HepG2 (cell line): ENCODE data around the gene PPOX. TPM values are rescaled to one million over a fixed set of nuclear protein-coding genes. Genes with fewer than 3 reads are reported as not detected.

Source experiments
- EHMT2 ChIP-seq: fragments of 200-600 bp; sonication (generic); IDR thresholded peaks from 2 replicates; pipeline ENCODE4 v1.7.0; 2017; ENCODE audit warnings: antibody characterized with exemption, low read depth, low read length, borderline replicate concordance
- HES4 ChIP-seq: sonication (generic); formaldehyde crosslinking; IDR thresholded peaks from 2 replicates; pipeline ENCODE4 v1.9.0; 2021; ENCODE audit warnings: mild to moderate bottlenecking, missing genetic modification reagents, borderline replicate concordance
- HMGXB3 ChIP-seq: sonication (generic); formaldehyde crosslinking; IDR thresholded peaks from 2 replicates; pipeline ENCODE4 v1.4.0; 2020; ENCODE audit warnings: missing genetic modification reagents, borderline replicate concordance
- HNF1B ChIP-seq: sonication (generic); formaldehyde crosslinking; IDR thresholded peaks from 2 replicates; pipeline ENCODE4 v1.5.1; 2020; ENCODE audit warnings: mild to moderate bottlenecking, moderate library complexity, missing genetic modification reagents
- HNRNPLL ChIP-seq: fragments of 200-400 bp; formaldehyde crosslinking; IDR thresholded peaks from 2 replicates; pipeline ENCODE4 v1.6.1; 2017; ENCODE audit warnings: mild to moderate bottlenecking, low read depth, low read length; ENCODE audit not compliant: poor library complexity, severe bottlenecking
- KDM5A ChIP-seq: fragments of 200-600 bp; sonication (generic); IDR thresholded peaks from 2 replicates; pipeline ENCODE4 v1.7.0; 2018; ENCODE audit warnings: antibody characterized with exemption, mild to moderate bottlenecking, low read length, borderline replicate concordance
- NFRKB ChIP-seq: fragments of 450-650 bp; IDR thresholded peaks from 2 replicates; pipeline ENCODE4 v1.6.1; 2017
- RAD21 ChIP-seq: fragments of 450-650 bp; formaldehyde crosslinking; IDR thresholded peaks from 2 replicates; pipeline ENCODE4 v1.5.0; 2020; ENCODE audit warnings: mild to moderate bottlenecking
- RFX1 ChIP-seq: fragments of 450-650 bp; IDR thresholded peaks from 2 replicates; pipeline ENCODE4 v1.6.1; 2017
- SIN3A ChIP-seq: IDR thresholded peaks from 2 replicates; pipeline ENCODE4 v1.6.1; 2011; ENCODE audit warnings: low read depth, mild to moderate bottlenecking, control low read depth, low read length, borderline replicate concordance
- SMYD3 ChIP-seq: sonication (generic); formaldehyde crosslinking; IDR thresholded peaks from 2 replicates; pipeline ENCODE4 v1.8.1; 2023; ENCODE audit warnings: mild to moderate bottlenecking, missing genetic modification reagents
- ZBTB20 ChIP-seq: sonication (generic); formaldehyde crosslinking; IDR thresholded peaks from 2 replicates; pipeline ENCODE4 v1.8.1; 2023; ENCODE audit warnings: missing genetic modification reagents, low read depth, mild to moderate bottlenecking, borderline replicate concordance
- ZBTB7A ChIP-seq: sonication (generic); formaldehyde crosslinking; IDR thresholded peaks from 2 replicates; pipeline ENCODE4 v1.8.0; 2022; ENCODE audit warnings: mild to moderate bottlenecking, missing genetic modification reagents
- ZC3H4 ChIP-seq: sonication (generic); formaldehyde crosslinking; IDR thresholded peaks from 2 replicates; pipeline ENCODE4 v1.4.0; 2020; ENCODE audit warnings: missing genetic modification reagents, borderline replicate concordance
- ZFP82 ChIP-seq: sonication (generic); formaldehyde crosslinking; IDR thresholded peaks from 2 replicates; pipeline ENCODE4 v1.5.1; 2020; ENCODE audit warnings: mild to moderate bottlenecking, missing genetic modification reagents, borderline replicate concordance
- ZMYM3 ChIP-seq: sonication (generic); formaldehyde crosslinking; IDR thresholded peaks from 2 replicates; pipeline ENCODE4 v1.5.1; 2020; ENCODE audit warnings: mild to moderate bottlenecking, missing genetic modification reagents
- ZNF180 ChIP-seq: sonication (generic); formaldehyde crosslinking; IDR thresholded peaks from 2 replicates; pipeline ENCODE4 v1.4.0; 2020; ENCODE audit warnings: low read depth, missing genetic modification reagents, borderline replicate concordance
- ZNF24 ChIP-seq: fragments of 450-650 bp; IDR thresholded peaks from 2 replicates; pipeline ENCODE4 v1.6.1; 2017; ENCODE audit warnings: antibody characterized with exemption, mild to moderate bottlenecking
- ZNF562 ChIP-seq: sonication (generic); formaldehyde crosslinking; IDR thresholded peaks from 2 replicates; pipeline ENCODE4 v1.8.0; 2022; ENCODE audit warnings: missing genetic modification reagents, borderline replicate concordance
- ZNF616 ChIP-seq: sonication (generic); formaldehyde crosslinking; IDR thresholded peaks from 2 replicates; pipeline ENCODE4 v1.5.0; 2020; ENCODE audit warnings: low read depth, mild to moderate bottlenecking, missing genetic modification reagents
- ZNF639 ChIP-seq: conservative IDR thresholded peaks from 2 replicates; pipeline ENCODE4 v1.6.1; 2018; ENCODE audit warnings: missing genetic modification reagents
- ZNF781 ChIP-seq: sonication (generic); formaldehyde crosslinking; IDR thresholded peaks from 2 replicates; pipeline ENCODE4 v1.5.1; 2020; ENCODE audit warnings: borderline replicate concordance, mild to moderate bottlenecking, missing genetic modification reagents; ENCODE audit errors: not compliant biosample characterization
- ZNF782 ChIP-seq: sonication (generic); formaldehyde crosslinking; IDR thresholded peaks from 2 replicates; pipeline ENCODE4 v1.4.0; 2020; ENCODE audit warnings: missing genetic modification reagents, mild to moderate bottlenecking, borderline replicate concordance
- polyA plus RNA-seq, 8 experiments: library from polyadenylated mRNA; depleted of rRNA in 3 of 8; stranded (reverse) in 7 of 8; unstranded in 1 of 8; fragments of >200 nt; fragmentation: Illumina TruSeq in 4 of 8; extraction: Trizol in 4 of 8; gene quantifications; 2 replicates each; pipeline versions ENCODE4 v1.2.1 to v1.2.3, GENCODE V29; 2011 to 2016; ENCODE audit warnings: low read depth in 4 of 8, missing spikeins in 1 of 8, mixed read lengths in 1 of 8; ENCODE audit not compliant: insufficient read depth in 1 of 8
- total RNA-seq, 5 experiments: library from RNA; depleted of rRNA; stranded (reverse); fragments of >200 nt; fragmentation: Illumina TruSeq; extraction: Trizol; gene quantifications; 2 replicates each; pipeline ENCODE4 v1.2.3, GENCODE V29; 2016; ENCODE audit warnings: low read depth in 1 of 5

PPOX gene
- total and polyA plus RNA-seq, 2 of the 13 experiments (the other 11 are each of a cell fraction or from before 2014, with no cell fraction given): 15.5 to 27.7 TPM

GRCh38 chr1:161159087-161159912 is 6.9 kb upstream of the PPOX start, which contains the start of gene USP21 (continued):
- TF ChIP-seq ZNF562: no peak
- TF ChIP-seq NFRKB: peak; percentile 72
- TF ChIP-seq HNF1B (CRISPR knock-in tag): peak; percentile 54
- TF ChIP-seq KDM5A: peak; percentile 88
- TF ChIP-seq ZFP82 (CRISPR knock-in tag): 0 out of 2 replicates have a peak, but pooled peaks have one; percentile 24
- TF ChIP-seq ZC3H4 (CRISPR knock-in tag): no peak
- TF ChIP-seq EHMT2: no peak
- no peak for TF ChIP-seq ZNF616
- TF ChIP-seq ZNF781 (CRISPR knock-in tag): peak; percentile 27
- TF ChIP-seq HNRNPLL: peak; percentile 51
- no peak for TF ChIP-seq ZNF24
- TF ChIP-seq HES4: peak; percentile 32; the same call in 1 of the 2 replicates
- TF ChIP-seq ZNF639 (CRISPR knock-in tag): no peak
- TF ChIP-seq HMGXB3 (CRISPR knock-in tag): no peak
- TF ChIP-seq RFX1: peak; percentile 52; the same call in 1 of the 2 replicates
- no peak for TF ChIP-seq ZNF782
- TF ChIP-seq ZMYM3 (CRISPR knock-in tag): no peak
- no peak for TF ChIP-seq ZNF180
- no peak for TF ChIP-seq RAD21 (CRISPR knock-in tag)
- no peak; the same call in 1 of the 2 replicates for TF ChIP-seq ZBTB7A (CRISPR knock-in tag)
- TF ChIP-seq ZBTB20: no peak
- TF ChIP-seq SIN3A: peak; percentile 55; the same call in 1 of the 2 replicates
- TF ChIP-seq SMYD3: no peak
